Astrocyte of the hippocampus (primary cell): Measurements from ENCODE around the gene LRRC43.

Source experiments
- DNase-seq: peaks from one replicate; pipeline ENCODE4 v3.0.0; 2011; ENCODE audit warnings: low read depth, low spot score

LRRC43 gene

DNA sequence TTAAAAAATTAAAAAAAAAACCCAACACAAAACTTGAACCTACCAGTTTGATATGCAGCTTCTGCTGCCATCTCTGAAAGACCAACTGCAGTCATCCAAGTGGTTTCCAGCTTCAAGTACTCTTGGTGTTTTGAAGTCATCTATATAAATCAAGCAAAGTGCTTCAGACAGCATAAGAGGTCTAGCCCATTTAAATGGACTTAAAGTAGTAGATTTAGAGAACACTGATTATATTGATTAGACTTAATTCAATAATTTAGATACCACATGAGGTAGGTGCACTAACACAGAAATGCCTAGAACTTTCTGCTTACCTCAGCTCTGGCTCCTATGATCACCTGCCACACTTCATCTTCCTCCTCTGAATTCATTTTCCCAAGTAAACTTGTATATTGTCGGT, 33.5 kb downstream of the LRRC43 start:
- DNase-seq = no peak

DNA sequence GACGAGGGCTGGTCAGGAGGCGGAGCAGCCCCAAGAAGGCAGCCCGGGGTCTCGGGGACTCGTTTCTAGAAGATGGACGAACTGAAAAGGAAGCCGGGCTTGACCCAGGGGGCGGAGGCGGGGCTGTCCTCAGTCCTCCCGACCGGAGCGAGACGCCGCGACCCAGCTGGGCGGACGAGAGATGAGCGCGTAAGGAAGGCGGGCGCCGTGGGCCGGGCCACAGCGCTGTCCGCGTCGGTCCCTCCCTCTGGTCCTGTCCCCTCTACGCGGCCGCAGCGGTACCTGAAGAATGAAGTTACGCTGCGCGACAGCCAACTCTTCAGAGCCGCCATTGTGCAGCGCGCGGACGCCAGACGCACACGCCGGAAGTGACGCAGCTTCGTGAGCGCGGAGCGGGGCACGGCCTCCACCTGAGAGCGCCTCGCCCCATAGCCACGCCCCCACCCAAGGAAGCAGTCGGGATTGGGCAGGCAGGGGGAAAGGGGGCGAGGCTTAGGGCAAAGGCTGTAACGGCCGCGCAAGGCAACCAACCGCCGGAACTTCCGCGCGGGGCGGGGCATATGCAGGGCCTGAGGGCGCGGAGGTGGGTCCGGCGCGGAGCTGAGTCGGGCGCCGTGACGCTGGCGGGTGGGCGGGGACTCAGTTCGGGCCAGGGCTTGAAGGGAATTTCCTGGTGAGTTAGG, 42.9 kb downstream of the LRRC43 start, which contains the start of gene DIABLO:
Gene DIABLO, minus strand, starts transcription at position 370 of the 683 bp plus-strand sequence. Its CDS starts 38 bp downstream, at position 332.
- DNase-seq = peak; percentile 100

DNA sequence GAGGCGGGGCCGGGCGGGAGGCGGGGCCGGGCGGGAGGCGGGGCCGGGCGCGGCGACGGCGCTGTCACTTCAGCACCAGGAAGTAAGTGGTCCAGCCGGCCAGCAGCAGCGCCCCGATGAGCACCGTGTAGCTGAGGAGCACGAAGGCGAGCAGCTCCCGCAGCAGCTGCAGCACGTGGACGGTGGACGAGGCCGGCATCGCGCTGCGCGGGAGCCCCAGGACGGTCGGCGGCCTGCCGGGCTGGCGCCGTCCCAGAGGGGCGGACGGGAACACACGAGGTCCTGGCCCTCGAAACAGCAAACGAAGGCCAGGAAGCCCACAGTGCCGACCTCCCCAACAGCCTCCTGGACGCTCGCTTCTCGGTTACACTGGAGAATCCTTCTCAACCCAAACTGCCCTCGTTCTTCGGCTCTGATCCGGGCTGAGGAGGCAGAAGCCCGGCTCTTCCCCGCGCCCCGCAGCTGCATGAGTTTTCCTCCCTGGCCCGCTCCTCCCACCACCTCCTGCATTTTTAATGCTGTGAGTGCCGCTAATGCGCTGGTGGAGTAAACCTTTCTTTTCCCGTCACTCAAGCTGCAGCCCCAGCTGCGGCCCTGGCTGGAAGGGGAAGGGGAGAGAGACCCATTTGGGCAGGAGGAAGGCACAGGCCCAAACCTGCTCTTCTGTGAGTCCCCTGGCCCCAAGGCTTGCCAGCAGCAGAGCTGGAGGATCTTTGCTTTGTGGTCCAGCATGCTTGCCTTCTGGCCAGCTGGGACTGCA, 43.6 kb downstream of the LRRC43 start:
- DNase-seq = no peak

DNA sequence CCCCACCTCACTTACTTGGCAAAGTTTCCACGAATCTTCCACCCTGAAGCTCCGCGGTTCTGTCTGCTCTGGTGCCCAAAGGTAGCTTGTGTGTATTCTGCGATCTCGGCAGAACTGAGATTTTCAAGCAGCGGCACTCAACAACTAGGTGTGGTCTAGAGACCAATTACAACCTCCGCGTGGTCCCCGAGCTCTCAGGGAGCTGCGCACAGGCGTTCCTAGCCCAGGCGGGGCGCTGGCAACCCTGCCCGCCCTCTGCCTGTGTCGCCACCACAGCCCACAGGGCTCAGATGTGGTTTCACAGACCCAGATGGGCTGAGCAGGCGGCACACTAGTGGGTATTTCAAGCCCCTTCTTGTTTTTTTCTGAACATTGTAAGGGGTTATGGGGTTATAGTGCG, 44.4 kb downstream of the LRRC43 start:
- no peak for DNase-seq

DNA sequence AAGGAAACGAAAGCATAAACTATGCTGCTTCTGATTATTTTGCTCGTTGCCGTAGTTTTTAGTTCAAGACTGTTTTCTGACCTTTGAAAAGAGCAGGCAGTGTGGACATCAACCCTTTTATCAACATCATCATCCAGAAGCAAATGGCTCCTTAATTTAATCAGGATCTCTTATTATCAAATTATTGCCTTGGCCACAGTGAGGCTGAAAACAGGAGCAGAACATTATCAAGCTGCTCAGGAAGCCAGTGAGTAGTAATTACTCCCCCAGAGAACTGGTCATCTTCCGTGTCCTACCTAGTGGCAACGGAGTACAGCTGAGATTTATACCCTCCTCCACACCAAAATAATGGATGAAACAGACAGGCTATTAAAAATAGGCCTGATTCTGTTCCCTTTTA, 45.2 kb downstream of the LRRC43 start:
- DNase-seq = no peak

DNA sequence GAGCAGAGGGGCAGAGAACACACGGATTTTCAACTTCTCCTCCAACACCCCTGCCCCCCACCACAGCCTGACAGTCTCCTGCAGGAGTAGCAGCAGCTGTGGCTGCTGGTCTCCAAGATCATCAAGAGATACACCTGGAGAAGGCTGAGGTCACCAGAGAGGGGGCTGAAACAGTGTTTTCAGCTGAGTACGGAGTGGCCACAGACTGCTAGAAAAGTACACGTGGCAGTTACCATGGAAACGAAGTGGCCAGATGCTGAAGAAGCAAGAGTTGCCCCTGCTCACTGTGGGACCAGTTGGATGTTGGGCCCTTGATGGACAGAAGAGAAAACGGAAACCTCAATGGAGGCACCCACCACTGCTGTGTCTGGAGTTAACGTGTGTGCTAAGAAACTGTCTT, 47.9 kb downstream of the LRRC43 start:
- DNase-seq = no peak

DNA sequence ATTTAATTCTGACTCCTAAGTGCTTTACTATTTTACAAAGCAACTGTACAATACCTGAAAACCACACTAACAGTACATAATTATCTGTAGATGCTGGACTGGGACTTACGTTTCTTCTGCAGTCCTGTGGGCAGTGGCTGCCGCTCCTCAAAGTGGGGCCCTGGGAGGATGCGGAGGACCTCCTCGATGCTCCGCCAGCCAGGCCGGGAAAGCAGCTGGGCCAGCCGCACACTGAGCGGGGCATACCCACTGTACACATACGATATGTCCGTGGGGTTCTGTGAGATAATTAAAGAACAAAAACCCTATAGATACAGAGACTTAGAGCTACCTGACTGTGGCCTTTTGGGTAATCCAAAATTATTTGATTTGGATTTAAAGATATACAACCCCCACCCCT, 49.8 kb downstream of the LRRC43 start:
- no peak for DNase-seq

DNA sequence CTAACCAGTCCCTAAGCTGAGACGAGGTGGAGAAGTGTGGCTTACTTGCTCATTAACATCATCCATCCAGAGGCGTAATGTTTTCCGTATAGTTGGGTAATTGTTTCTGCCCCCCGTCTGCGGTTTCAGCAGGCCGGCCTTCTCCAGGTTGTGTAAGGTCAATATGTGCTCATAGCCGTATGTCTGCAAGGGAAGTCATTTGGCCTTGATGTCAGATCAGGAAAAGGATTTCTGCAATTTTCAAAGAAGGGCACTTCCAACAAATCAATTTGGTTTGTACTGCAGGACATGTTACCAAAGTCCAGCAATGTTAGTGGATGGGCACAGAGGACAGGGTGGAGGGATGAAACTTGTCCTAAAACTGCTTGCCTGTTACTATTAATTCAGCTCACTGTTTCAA, 52.8 kb downstream of the LRRC43 start:
- DNase-seq = no peak

DNA sequence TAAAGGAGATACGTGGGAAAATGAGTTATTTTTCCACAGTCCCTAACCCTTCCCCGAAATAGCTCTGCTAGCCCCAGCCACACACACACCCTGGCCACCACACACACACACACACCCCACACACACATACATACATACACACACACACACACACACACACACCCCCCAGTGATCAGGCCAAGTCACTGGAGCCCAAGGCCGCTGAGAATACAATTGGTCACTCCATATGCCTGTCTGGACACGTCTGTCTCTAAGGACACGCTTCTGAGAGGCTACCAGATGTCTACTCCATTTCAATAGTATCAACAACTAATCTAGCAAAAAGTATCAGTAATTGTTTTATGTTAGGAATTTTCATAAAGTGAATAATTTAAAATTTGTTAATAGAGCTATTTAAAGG, 55.9 kb downstream of the LRRC43 start:
- DNase-seq = no peak

DNA sequence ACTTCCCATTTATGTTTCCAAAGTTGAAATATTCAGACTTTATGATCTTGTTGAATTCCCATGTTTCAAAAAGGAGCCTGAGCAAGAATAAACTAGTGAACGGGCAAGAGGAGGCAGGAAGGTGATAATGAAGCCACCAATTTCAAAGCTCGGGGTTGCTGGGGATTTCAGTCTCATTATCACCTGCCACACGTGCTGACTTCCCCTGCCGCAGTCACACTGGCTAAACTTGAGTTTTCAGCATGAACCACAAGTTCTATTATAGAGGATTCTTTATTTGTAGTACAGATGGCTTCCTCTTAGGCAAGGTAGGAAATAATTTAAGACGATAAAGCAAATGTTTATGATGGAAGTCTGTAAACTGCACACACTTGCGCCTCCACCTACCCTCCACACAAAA, 61.0 kb downstream of the LRRC43 start:
- no peak for DNase-seq

DNA sequence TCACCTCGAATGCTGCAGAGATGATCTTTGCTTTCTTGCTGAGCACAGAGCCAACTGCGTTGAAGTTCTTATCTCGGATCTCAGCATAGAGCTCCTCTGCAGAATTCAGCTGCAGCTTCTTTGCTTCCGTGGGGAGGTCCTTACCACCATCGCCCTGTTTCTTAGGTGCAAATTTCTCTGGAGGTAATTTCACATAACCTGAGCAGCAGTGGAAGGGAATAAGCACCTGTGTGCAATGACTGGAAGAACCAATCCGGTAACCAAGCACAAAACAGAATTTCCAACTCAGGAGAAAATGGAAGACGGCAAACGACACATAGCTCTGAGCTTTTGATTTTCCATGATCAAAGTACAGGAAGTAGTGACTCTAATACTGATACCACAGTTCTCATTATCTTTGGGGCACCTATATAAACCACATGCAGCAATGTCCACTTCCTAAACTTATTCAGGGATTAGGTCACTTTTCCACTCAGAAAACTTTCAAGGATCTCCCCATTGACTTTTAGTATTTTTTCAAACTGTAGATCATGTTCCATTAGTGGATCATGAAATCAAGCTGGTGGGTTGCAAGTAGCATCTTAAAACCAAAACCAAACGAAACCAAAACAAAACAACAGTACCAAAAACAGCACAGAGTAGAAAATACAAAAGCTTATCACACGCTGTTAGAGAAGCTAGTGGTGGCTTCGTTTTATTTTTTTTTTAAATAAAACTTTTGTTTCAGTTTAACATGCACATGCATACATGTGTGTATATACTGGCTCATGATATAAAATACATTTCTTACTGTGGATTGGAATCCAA, 61.8 kb downstream of the LRRC43 start:
- DNase-seq = no peak

DNA sequence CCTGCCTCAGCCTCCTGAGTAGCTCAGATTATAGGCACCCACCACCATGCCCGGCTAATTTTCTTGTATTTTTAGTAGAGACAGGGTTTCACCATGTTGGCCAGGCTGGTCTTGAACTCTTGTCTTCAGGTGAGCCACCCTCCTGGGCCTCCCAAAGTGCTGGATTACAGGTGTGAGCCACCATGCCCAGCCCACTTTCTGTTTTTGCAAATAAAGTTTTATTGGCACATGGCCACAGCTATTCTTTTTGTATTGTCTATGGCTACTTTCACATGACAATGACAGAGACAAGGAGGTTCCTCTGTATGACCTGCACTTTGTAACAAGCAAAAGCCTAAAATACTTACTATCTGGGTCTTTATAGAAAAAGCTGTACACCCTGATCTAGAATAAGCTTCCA, 62.6 kb downstream of the LRRC43 start:
- no peak for DNase-seq

DNA sequence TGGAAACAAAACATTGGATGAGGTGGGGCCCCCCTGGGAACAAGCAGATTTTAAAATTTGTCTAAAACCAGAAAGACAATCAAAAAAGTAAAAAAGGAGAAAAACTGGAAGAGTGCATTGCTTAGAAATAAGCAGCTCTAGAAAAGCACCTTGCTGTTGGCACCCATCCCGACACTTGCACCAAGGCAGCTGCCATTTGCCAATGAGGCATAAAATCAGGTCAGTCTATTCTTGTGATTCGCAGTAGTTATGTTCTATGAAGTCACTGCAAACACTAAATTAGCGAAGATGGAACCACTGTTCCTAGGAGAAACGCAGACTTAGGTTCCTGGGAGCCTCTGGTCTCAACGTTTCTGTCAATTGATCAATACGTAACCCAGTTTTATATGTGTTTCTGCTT, 67.1 kb downstream of the LRRC43 start:
- DNase-seq = no peak

DNA sequence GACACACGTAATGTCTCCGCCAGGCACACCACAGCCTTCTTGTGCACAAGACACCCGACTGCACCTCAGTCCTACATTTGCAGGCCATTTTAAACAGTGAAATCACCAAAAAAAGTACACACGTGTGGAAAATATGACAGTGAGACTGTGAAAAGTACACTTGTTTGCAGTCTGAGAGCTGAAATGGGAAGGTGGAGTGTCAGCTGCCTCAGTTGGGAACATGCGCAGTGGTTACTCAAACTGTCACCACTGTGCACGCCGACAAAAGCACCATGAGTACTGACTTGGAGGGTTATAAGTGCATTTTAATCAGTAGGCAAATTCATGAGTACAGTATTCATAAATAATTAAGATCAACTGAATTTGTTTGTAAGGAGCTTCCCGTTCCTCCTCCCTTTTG, 67.6 kb downstream of the LRRC43 start:
- DNase-seq = no peak
